PC-9 (cell line): ENCODE data around the gene AP3B1. TPM values are rescaled to one million over a fixed set of nuclear protein-coding genes. Genes with fewer than 3 reads are reported as not detected.

Source experiments
- BruUV-seq: library from RNA; stranded (reverse); fragments of 400-500 nt; replicated peaks from 2 replicates; lab custom pipeline; 2021; lab: Mats Ljungman, UMichigan
- CTCF ChIA-PET: fragments of 300-600 bp; sonication (Branson Sonifier 250); formaldehyde crosslinking; loops from one replicate; lab custom pipeline; 2022; ENCODE audit warnings: antibody characterized with exemption; lab: Charles Lee
- POLR2A ChIA-PET: fragments of 300-600 bp; sonication (Branson Sonifier 250); formaldehyde crosslinking; loops from one replicate; lab custom pipeline; 2022; ENCODE audit warnings: antibody characterized with exemption; ENCODE audit not compliant: unreplicated experiment; lab: Charles Lee
- DNase-seq, 2 experiments: peaks; one replicate each; pipeline versions ENCODE4 v3.0.0 to v3.0.0-alpha.2; 2015 to 2022; ENCODE audit warnings: mixed read lengths in 1 of 2
- H2AFZ ChIP-seq: fragments of 200-600 bp; sonication (generic); 2 replicates; pipeline ENCODE4 v1.8.1; 2017; ENCODE audit warnings: antibody characterized with exemption
- H3F3A ChIP-seq: fragments of 200-600 bp; sonication (generic); 2 replicates; pipeline ENCODE4 v1.8.1; 2017; ENCODE audit warnings: antibody characterized with exemption, mild to moderate bottlenecking, low read depth; ENCODE audit not compliant: insufficient read depth
- H3K27ac ChIP-seq: fragments of 200-600 bp; sonication (generic); 2 replicates; pipeline ENCODE4 v1.6.1; 2016; ENCODE audit warnings: mixed run types
- H3K27me3 ChIP-seq: fragments of 200-600 bp; sonication (generic); 2 replicates; pipeline ENCODE4 v1.6.1; 2016; ENCODE audit warnings: low read depth, mixed run types; ENCODE audit not compliant: insufficient read depth
- H3K36me3 ChIP-seq: fragments of 200-600 bp; sonication (generic); 2 replicates; pipeline ENCODE4 v1.6.1; 2016; ENCODE audit warnings: low read depth, mixed run types
- H3K4me1 ChIP-seq: fragments of 200-600 bp; sonication (generic); replicated peaks from 2 replicates; pipeline ENCODE4 v1.6.1; 2016; ENCODE audit warnings: mixed run types; ENCODE audit not compliant: insufficient read depth
- H3K4me2 ChIP-seq: fragments of 200-600 bp; sonication (generic); 2 replicates; pipeline ENCODE4 v1.6.1; 2017; ENCODE audit warnings: mixed run types
- H3K4me3 ChIP-seq: fragments of 200-600 bp; sonication (generic); 2 replicates; pipeline ENCODE4 v1.6.1; 2016; ENCODE audit warnings: mixed run types
- H3K79me2 ChIP-seq: fragments of 200-600 bp; sonication (generic); 2 replicates; pipeline ENCODE4 v1.6.1; 2017; ENCODE audit warnings: low read depth, mixed run types
- H3K9me2 ChIP-seq: fragments of 200-600 bp; sonication (generic); 2 replicates; pipeline ENCODE4 v1.8.1; 2017; ENCODE audit warnings: mild to moderate bottlenecking; ENCODE audit not compliant: insufficient read depth
- H3K9me3 ChIP-seq: fragments of 200-600 bp; sonication (generic); 2 replicates; pipeline ENCODE4 v1.8.1; 2016; ENCODE audit warnings: low read depth; ENCODE audit not compliant: insufficient read depth
- H4K20me1 ChIP-seq: fragments of 200-600 bp; sonication (generic); 2 replicates; pipeline ENCODE4 v1.8.1; 2017; ENCODE audit not compliant: insufficient read depth
- EZH2 ChIP-seq: fragments of 200-600 bp; sonication (generic); IDR thresholded peaks from 2 replicates; pipeline ENCODE4 v1.8.0; 2017; ENCODE audit warnings: antibody characterized with exemption, low read depth
- intact Hi-C: fragments of 100-400 bp; cut with micrococcal nuclease; formaldehyde crosslinking; loops from one replicate; pipeline ENCODE4 v1.10.0; 2022; ENCODE audit not compliant: unreplicated experiment
- total RNA-seq: library from RNA; stranded (reverse); gene quantifications from 2 replicates; pipeline ENCODE4 v1.2.3, GENCODE V29; 2021
- TF ChIP-seq, protein P1 (sequence below): fragments of 200-600 bp; sonication (generic); conservative IDR thresholded peaks from 2 replicates; pipeline ENCODE4 v1.6.1; 2017; ENCODE audit warnings: mixed run types, antibody characterized with exemption, mild to moderate bottlenecking, moderate library complexity

Gene AP3B1
- total RNA-seq, 1 experiment from 2014 or later: 44.0 TPM

DNA sequence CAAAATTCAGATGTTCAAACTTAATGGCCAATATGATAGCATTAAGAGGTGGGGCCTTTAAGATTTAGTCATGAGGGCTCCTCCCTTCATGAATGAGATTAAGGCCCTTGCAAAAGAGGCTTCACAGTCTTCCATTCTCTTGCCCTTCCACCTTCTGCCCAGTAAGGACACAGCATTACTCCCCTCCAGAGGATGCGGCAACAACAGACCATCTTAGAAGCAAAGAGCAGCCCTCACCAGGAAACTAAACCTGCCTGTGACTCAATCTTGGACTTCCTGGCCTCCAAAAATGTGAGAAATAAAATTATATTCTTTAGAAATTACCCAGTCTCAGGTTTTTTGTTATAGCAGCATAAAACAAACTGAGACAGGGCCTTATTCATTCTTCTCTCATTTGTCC is 8.2 kb downstream of the AP3B1 start:
- Histone ChIP-seq H3K9me3 (no peaks in the 10 kb centered on the region), H3K4me1 (no peaks in the 10 kb centered on the region), H3F3A (no peaks in the 10 kb centered on the region), H3K9me2 (no peaks in the 10 kb centered on the region; the same call in 1 of the 2 replicates), H3K27me3 (no peaks in the 10 kb centered on the region), H3K27ac (no peak overlapping the region), H2AFZ (no peak overlapping the region), H3K79me2 (peaks cover 74% of the 10 kb centered on the region), H3K4me3 (no peak overlapping the region), H4K20me1 (peaks cover 23% of the 10 kb centered on the region), H3K36me3 (peaks cover 5% of the 10 kb centered on the region), H3K4me2 (no peak overlapping the region)
- no TSS peak for BruUV-seq
- ChIA-PET POLR2A (no interaction called here), CTCF (no interaction called here)
- TF ChIP-seq, protein P1, sequence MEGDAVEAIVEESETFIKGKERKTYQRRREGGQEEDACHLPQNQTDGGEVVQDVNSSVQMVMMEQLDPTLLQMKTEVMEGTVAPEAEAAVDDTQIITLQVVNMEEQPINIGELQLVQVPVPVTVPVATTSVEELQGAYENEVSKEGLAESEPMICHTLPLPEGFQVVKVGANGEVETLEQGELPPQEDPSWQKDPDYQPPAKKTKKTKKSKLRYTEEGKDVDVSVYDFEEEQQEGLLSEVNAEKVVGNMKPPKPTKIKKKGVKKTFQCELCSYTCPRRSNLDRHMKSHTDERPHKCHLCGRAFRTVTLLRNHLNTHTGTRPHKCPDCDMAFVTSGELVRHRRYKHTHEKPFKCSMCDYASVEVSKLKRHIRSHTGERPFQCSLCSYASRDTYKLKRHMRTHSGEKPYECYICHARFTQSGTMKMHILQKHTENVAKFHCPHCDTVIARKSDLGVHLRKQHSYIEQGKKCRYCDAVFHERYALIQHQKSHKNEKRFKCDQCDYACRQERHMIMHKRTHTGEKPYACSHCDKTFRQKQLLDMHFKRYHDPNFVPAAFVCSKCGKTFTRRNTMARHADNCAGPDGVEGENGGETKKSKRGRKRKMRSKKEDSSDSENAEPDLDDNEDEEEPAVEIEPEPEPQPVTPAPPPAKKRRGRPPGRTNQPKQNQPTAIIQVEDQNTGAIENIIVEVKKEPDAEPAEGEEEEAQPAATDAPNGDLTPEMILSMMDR: no peak
- TF ChIP-seq EZH2: no peak
- DNase-seq: no peak
- intact Hi-C loops: no loop called here

DNA sequence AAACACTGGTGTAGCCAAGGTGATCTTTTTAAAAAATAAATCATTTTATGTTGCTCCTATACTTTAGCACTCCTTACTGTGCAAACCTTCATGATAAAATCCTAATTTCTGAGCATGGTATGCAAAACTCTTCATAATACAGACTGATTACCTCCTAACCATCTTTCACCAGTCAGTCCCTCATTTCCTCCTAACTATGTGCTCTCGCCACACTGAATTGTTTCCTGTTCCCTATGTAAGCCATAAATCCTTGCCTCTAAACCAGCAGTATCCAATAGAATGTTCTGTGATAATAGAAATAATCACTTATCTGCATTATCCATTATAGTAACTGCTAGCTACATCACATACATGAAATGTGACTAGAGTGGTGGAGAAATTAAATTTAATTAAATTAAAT is 10.7 kb downstream of the AP3B1 start:
- Histone ChIP-seq H3K4me3 (no peak overlapping the region), H3K9me2 (no peaks in the 10 kb centered on the region; the same call in 1 of the 2 replicates), H3K79me2 (peaks cover 54% of the 10 kb centered on the region), H3K9me3 (no peaks in the 10 kb centered on the region), H3K27ac (no peak overlapping the region), H4K20me1 (peaks cover 23% of the 10 kb centered on the region), H3K4me2 (no peak overlapping the region), H2AFZ (no peak overlapping the region), H3F3A (no peaks in the 10 kb centered on the region), H3K36me3 (peaks cover 5% of the 10 kb centered on the region), H3K27me3 (no peaks in the 10 kb centered on the region), H3K4me1 (no peaks in the 10 kb centered on the region)
- DNase-seq: no peak
- CTCF ChIA-PET: no interaction called here
- no TSS peak for BruUV-seq
- intact Hi-C loops: no loop called here
- POLR2A ChIA-PET: no interaction called here
- TF ChIP-seq, protein P1: no peak
- TF ChIP-seq EZH2: no peak

DNA sequence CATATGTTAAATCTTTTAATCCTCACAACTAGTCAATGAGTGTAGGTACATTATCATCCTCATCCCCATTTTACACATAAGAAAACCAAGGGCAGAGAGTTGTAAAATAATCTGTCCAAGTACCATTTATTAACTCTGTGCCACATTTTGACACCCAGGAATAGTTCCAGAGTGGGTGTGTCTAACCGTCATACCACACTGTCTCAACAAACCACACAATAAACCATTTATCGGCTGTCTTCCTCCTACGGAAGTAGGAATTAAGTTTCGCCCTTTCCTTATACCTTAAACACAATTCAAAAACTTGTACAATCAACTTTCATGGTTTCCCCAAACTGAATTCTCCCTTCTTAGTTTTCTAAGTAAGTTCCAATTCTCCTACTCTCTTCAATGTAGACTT is 11.4 kb downstream of the AP3B1 start:
- H4K20me1 ChIP-seq: peaks cover 21% of the 10 kb centered on the region
- peaks cover 49% of the 10 kb centered on the region for H3K79me2 ChIP-seq
- intact Hi-C loops: no loop called here
- peaks cover 1% of the 10 kb centered on the region for H3K36me3 ChIP-seq
- H3K4me2 ChIP-seq: no peak overlapping the region
- ChIA-PET CTCF (interaction anchor here (0.6 kb wide), 1 partner anchor 185 kb away, joined by 3 read pairs; no protein-coding TSS in a partner anchor), POLR2A (interaction anchor here (0.6 kb wide), 1 partner anchor 373 kb away, joined by 4 read pairs; no protein-coding TSS in a partner anchor)
- H3K9me3 ChIP-seq: no peaks in the 10 kb centered on the region
- no peak overlapping the region for H3K27ac ChIP-seq
- BruUV-seq: no TSS peak
- H3K9me2 ChIP-seq: no peaks in the 10 kb centered on the region; the same call in 1 of the 2 replicates
- no peak overlapping the region for H2AFZ ChIP-seq
- H3K27me3 ChIP-seq: no peaks in the 10 kb centered on the region
- H3K4me3 ChIP-seq: no peak overlapping the region
- no peaks in the 10 kb centered on the region for H3F3A ChIP-seq
- no peak for TF ChIP-seq EZH2
- DNase-seq: no peak
- no peaks in the 10 kb centered on the region for H3K4me1 ChIP-seq

DNA sequence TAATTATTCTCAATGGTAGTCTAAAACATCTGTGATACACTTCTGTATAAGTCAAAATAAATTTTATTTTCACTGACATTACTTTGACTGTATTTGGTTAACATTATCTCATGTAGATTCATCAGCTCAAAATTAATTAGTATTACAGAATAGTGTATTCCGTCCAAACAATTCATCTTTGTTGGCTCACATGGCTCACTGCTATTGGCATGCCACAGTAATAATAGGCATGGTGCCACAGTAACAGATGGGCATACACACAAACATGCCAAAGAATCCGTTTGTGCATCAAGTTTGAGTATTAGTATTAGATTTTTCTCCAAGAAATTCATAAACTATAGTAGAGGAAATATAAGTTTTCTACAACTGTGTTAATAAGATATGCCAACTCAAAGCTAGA is 14.2 kb downstream of the AP3B1 start:
- TF ChIP-seq, protein P1: no peak
- TF ChIP-seq EZH2: no peak
- no TSS peak for BruUV-seq
- ChIA-PET CTCF (no interaction called here), POLR2A (no interaction called here)
- H2AFZ ChIP-seq: no peak overlapping the region
- H3K9me3 ChIP-seq: no peaks in the 10 kb centered on the region
- H4K20me1 ChIP-seq: peaks cover 13% of the 10 kb centered on the region
- no peak overlapping the region for H3K27ac ChIP-seq
- H3K4me3 ChIP-seq: no peak overlapping the region
- H3K4me2 ChIP-seq: no peak overlapping the region
- H3K36me3 ChIP-seq: no peaks in the 10 kb centered on the region
- intact Hi-C loops: no loop called here
- H3K27me3 ChIP-seq: no peaks in the 10 kb centered on the region
- peaks cover 35% of the 10 kb centered on the region for H3K79me2 ChIP-seq
- no peak for DNase-seq
- H3F3A ChIP-seq: no peaks in the 10 kb centered on the region
- no peaks in the 10 kb centered on the region for H3K4me1 ChIP-seq
- no peaks in the 10 kb centered on the region; the same call in 1 of the 2 replicates for H3K9me2 ChIP-seq
